ENCODE results near the gene ADGRF5.

GRCh38 chr6:46906776-46907175 lies 15.0 kb downstream of the ADGRF5 start:
- TF ChIP-seq USF1 (IDR thresholded peaks at IDR 0.05; ENCODE audit: borderline replicate concordance, extremely low read length, insufficient read depth, low read depth, low read length) (no peak), CTCF (IDR thresholded peaks at IDR 0.05 in 2 of 3, conservative IDR thresholded peaks at IDR 0.05 in 1 of 3; ENCODE audit: control insufficient read depth in 2 of 3, extremely low read depth in 1 of 3, insufficient read depth in 1 of 3, low read depth in 3 of 3, low read length in 3 of 3) (no peak), CUX1 (IDR thresholded peaks at IDR 0.05; ENCODE audit: insufficient replicate concordance, low read depth, low read length) (no peak), ZBTB11 (CRISPR knock-in tag; IDR thresholded peaks at IDR 0.05) (no peak), IKZF2 (IDR thresholded peaks at IDR 0.05) (no peak)

Data from GM12878 (cell line).